Neural cell (in vitro differentiated cells): ENCODE data around the gene GALK2. TPM values are rescaled to one million over a fixed set of nuclear protein-coding genes. Genes with fewer than 3 reads are reported as not detected.

Source experiments
- H2AFZ ChIP-seq: fragments of 200-600, 300-800 bp; sonication (generic), shearing (Covaris generic); 2 replicates; pipeline ENCODE4 v1.6.0; 2014; ENCODE audit warnings: low read depth, mild to moderate bottlenecking, antibody characterized with exemption, low read length, moderate library complexity
- H3F3A ChIP-seq: fragments of 200-600 bp; shearing (Covaris generic); 2 replicates; pipeline ENCODE4 v1.6.1; 2016; ENCODE audit warnings: mild to moderate bottlenecking, moderate library complexity, mixed read lengths, antibody characterized with exemption, low read length; ENCODE audit not compliant: insufficient read depth, poor library complexity, severe bottlenecking
- H3K27ac ChIP-seq: fragments of 200-600, 300-800 bp; sonication (generic), shearing (Covaris generic); 2 replicates; pipeline ENCODE4 v1.5.1; 2014; ENCODE audit warnings: mild to moderate bottlenecking, low read length, moderate library complexity
- H3K27me3 ChIP-seq: fragments of 300-800, 200-600 bp; sonication (generic), shearing (Covaris generic); 2 replicates; pipeline ENCODE4 v1.6.0; 2014; ENCODE audit warnings: mild to moderate bottlenecking, low read depth, low read length, moderate library complexity; ENCODE audit not compliant: insufficient read depth
- H3K36me3 ChIP-seq: fragments of 300-800, 200-600 bp; sonication (generic), shearing (Covaris generic); 2 replicates; pipeline ENCODE4 v1.5.1; 2014; ENCODE audit warnings: mild to moderate bottlenecking, antibody characterized with exemption, low read length, moderate library complexity; ENCODE audit not compliant: insufficient read depth
- H3K4me2 ChIP-seq: fragments of 300-800, 200-600 bp; sonication (generic), shearing (Covaris generic); 2 replicates; pipeline ENCODE4 v1.6.0; 2014; ENCODE audit warnings: mild to moderate bottlenecking, low read length
- H3K4me3 ChIP-seq: fragments of 300-800, 200-600 bp; sonication (generic), shearing (Covaris generic); 2 replicates; pipeline ENCODE4 v1.5.1; 2014; ENCODE audit warnings: mild to moderate bottlenecking, low read length, moderate library complexity
- H3K79me2 ChIP-seq: fragments of 200-600 bp; shearing (Covaris generic); replicated peaks from 2 replicates; pipeline ENCODE4 v1.6.0; 2014; ENCODE audit warnings: mild to moderate bottlenecking, low read length, moderate library complexity; ENCODE audit not compliant: insufficient read depth
- H3K9ac ChIP-seq: fragments of 300-800, 200-600 bp; sonication (generic), shearing (Covaris generic); 2 replicates; pipeline ENCODE4 v1.6.1; 2016; ENCODE audit warnings: mild to moderate bottlenecking, low read length, mixed read lengths
- H3K9me2 ChIP-seq: fragments of 200-600 bp; shearing (Covaris generic); 2 replicates; pipeline ENCODE4 v1.6.1; 2016; ENCODE audit warnings: mild to moderate bottlenecking, low read length, mixed read lengths; ENCODE audit not compliant: insufficient read depth
- H3K9me3 ChIP-seq: fragments of 200-600, 300-800 bp; sonication (generic), shearing (Covaris generic); 2 replicates; pipeline ENCODE4 v1.6.1; 2016; ENCODE audit warnings: mild to moderate bottlenecking, mixed run types, low read length, moderate library complexity, mixed read lengths
- H4K20me1 ChIP-seq: fragments of 200-600 bp; shearing (Covaris generic); 2 replicates; pipeline ENCODE4 v1.6.1; 2016; ENCODE audit warnings: mild to moderate bottlenecking, mixed run types; ENCODE audit not compliant: insufficient read depth
- CTCF ChIP-seq: fragments of 450-650 bp; IDR thresholded peaks from 2 replicates; pipeline ENCODE4 v1.5.1; 2014; ENCODE audit warnings: antibody characterized with exemption, mild to moderate bottlenecking, moderate library complexity; ENCODE audit not compliant: poor library complexity, severe bottlenecking
- EP300 ChIP-seq: fragments of 450-650 bp; conservative IDR thresholded peaks from 2 replicates; pipeline ENCODE4 v1.6.1; 2014; ENCODE audit warnings: antibody characterized with exemption, mild to moderate bottlenecking, moderate library complexity; ENCODE audit not compliant: poor library complexity, severe bottlenecking
- EZH2 ChIP-seq: fragments of 200-600, 300-800 bp; shearing (Covaris generic), sonication (generic); IDR thresholded peaks from 2 replicates; pipeline ENCODE4 v1.6.1; 2014; ENCODE audit warnings: antibody characterized with exemption, low read length, borderline replicate concordance, mild to moderate bottlenecking; ENCODE audit not compliant: insufficient read depth, poor library complexity, severe bottlenecking
- MXI1 ChIP-seq: fragments of 450-650 bp; conservative IDR thresholded peaks from 2 replicates; pipeline ENCODE4 v1.6.1; 2014; ENCODE audit warnings: antibody characterized with exemption, mild to moderate bottlenecking; ENCODE audit not compliant: poor library complexity, severe bottlenecking
- POLR2AphosphoS5 ChIP-seq: IDR thresholded peaks from 2 replicates; pipeline ENCODE4 v1.6.1; 2012
- RAD21 ChIP-seq: fragments of 450-650 bp; conservative IDR thresholded peaks from 2 replicates; pipeline ENCODE4 v1.6.1; 2014; ENCODE audit warnings: antibody characterized with exemption, mild to moderate bottlenecking, moderate library complexity
- REST ChIP-seq: IDR thresholded peaks from 2 replicates; pipeline ENCODE4 v1.6.1; 2012; ENCODE audit warnings: borderline replicate concordance
- SMC3 ChIP-seq: fragments of 450-650 bp; conservative IDR thresholded peaks from 2 replicates; pipeline ENCODE4 v1.6.1; 2014; ENCODE audit warnings: antibody characterized with exemption, mild to moderate bottlenecking, moderate library complexity; ENCODE audit not compliant: poor library complexity
- TAF1 ChIP-seq: IDR thresholded peaks from 2 replicates; pipeline ENCODE4 v1.6.1; 2012; ENCODE audit warnings: low read depth
- polyA plus RNA-seq: library from polyadenylated mRNA; depleted of rRNA; stranded (reverse); fragments of >200 nt; gene quantifications from 2 replicates; pipeline ENCODE4 v1.2.3, GENCODE V29; 2014

The GALK2 gene
- polyA plus RNA-seq, 1 donor from 2014 or later, result 26.3 TPM

- no peak overlapping the region for H2AFZ ChIP-seq
- H3K4me3 ChIP-seq, result no peak overlapping the region
- H3F3A ChIP-seq, result no peaks in the 10 kb centered on the region
- no peak overlapping the region for H3K4me2 ChIP-seq
- no peak overlapping the region for H3K27ac ChIP-seq
- no peaks in the 10 kb centered on the region for H3K9me3 ChIP-seq
- no peaks in the 10 kb centered on the region for H3K27me3 ChIP-seq
- H4K20me1 ChIP-seq, result no peaks in the 10 kb centered on the region
- no peaks in the 10 kb centered on the region for H3K36me3 ChIP-seq
- TF ChIP-seq EP300 (no peak), MXI1 (no peak), EZH2 (no peak), CTCF (no peak), REST (no peak), POLR2AphosphoS5 (no peak), SMC3 (no peak), RAD21 (no peak), TAF1 (no peak)
- no peak overlapping the region for H3K9ac ChIP-seq
- no peaks in the 10 kb centered on the region for H3K79me2 ChIP-seq
- H3K9me2 ChIP-seq, result no peaks in the 10 kb centered on the region
Observed at GRCh38 chr15:49303003-49303402, 133.0 kb downstream of the GALK2 start.

GRCh38 chr15:49306551-49306950, 136.5 kb downstream of the GALK2 start:
- no peaks in the 10 kb centered on the region for H3K9me2 ChIP-seq
- TF ChIP-seq MXI1 (no peak), SMC3 (no peak), RAD21 (no peak), REST (no peak), TAF1 (no peak)
- no peak overlapping the region for H3K27ac ChIP-seq
- H3K36me3 ChIP-seq, result no peaks in the 10 kb centered on the region
- no peak overlapping the region for H3K4me2 ChIP-seq
- no peaks in the 10 kb centered on the region for H4K20me1 ChIP-seq
- no peak overlapping the region for H3K9ac ChIP-seq
- no peak overlapping the region for H2AFZ ChIP-seq
- H3F3A ChIP-seq, result no peaks in the 10 kb centered on the region
- no peak overlapping the region for H3K4me3 ChIP-seq
- H3K27me3 ChIP-seq, result no peaks in the 10 kb centered on the region
- H3K9me3 ChIP-seq, result no peaks in the 10 kb centered on the region
- no peaks in the 10 kb centered on the region for H3K79me2 ChIP-seq
